Left lobe of liver (tissue), 1 donor: Measurements from ENCODE around the gene UBASH3B. TPM values are rescaled to one million over a fixed set of nuclear protein-coding genes. Genes with fewer than 3 reads are reported as not detected.

ENCODE experiments used
- total RNA-seq: library from RNA; stranded (reverse); gene quantifications from one replicate; pipeline ENCODE4 v1.2.1, GENCODE V29; 2021
- donor health status: DM: no; HTN: yes; CAD: no.

Gene UBASH3B
- total RNA-seq, 1 donor from 2014 or later, result 1.5 TPM

Other genes with a start within 250 kb of the UBASH3B start
- not detected for gene CRTAM, start 182.8 kb downstream of the UBASH3B start, total RNA-seq
- gene JHY, start 227.0 kb downstream of the UBASH3B start, total RNA-seq, result 0.23 TPM